ENCODE measurements around the gene TMOD1. TPM values are rescaled to one million over a fixed set of nuclear protein-coding genes. Genes with fewer than 3 reads are reported as not detected.

Gene TMOD1
- total RNA-seq, 5 donors from 2014 or later (not counting 1 experiment from before 2014, with no cell fraction given) = 0.70 to 1.9 (median 1.3) TPM

GRCh38 chr9:97536480-97536879 lies 35.0 kb downstream of the TMOD1 start:
- Histone ChIP-seq H3K27ac (ENCODE audit: low read length) (no peak overlapping the region), H3K36me3 (ENCODE audit: control insufficient read depth in 2 of 2, extremely low read depth in 1 of 2, insufficient read depth in 1 of 2, low read length in 1 of 2) (no peaks in the 10 kb centered on the region), H3K27me3 (replicated peaks in 1 of 2; ENCODE audit: control insufficient read depth in 2 of 2, extremely low read depth in 1 of 2, insufficient read depth in 2 of 2, low read length in 1 of 2) (peaks cover 2 to 5% of the 10 kb centered on the region in 2 experiments), H3K4me1 (ENCODE audit: control insufficient read depth in 1 of 2, extremely low read depth in 1 of 2, insufficient read depth in 2 of 2, low read length in 2 of 2) (no peaks in the 10 kb centered on the region), H3K4me3 (ENCODE audit: control insufficient read depth in 1 of 2, extremely low read depth in 1 of 2, low read length in 1 of 2) (no peak overlapping the region), H3K9me3 (no peaks in the 10 kb centered on the region)
- no peak overlapping the region for H3K4me3 Mint-ChIP-seq
- no peaks in the 10 kb centered on the region for H3K4me1 Mint-ChIP-seq
- ATAC-seq (replicated peaks in 1 of 4) (no peak), DNase-seq (no peak)
- H3K9me3 Mint-ChIP-seq = no peaks in the 10 kb centered on the region
- ChIA-PET CTCF (interaction anchor here in 1 of 2 donors (0.7 kb wide), 1 partner anchor 366 kb away, joined by 3 read pairs; no protein-coding TSS in a partner anchor), POLR2A (no interaction called here)
- 70% methylated on average over 2 of the region's 9 CpGs for WGBS (ENCODE audit: insufficient coverage)
- peaks cover 4 to 13% of the 10 kb centered on the region in 2 donors for H3K27me3 Mint-ChIP-seq
- no peak overlapping the region for H3K27ac Mint-ChIP-seq
- no peaks in the 10 kb centered on the region for H3K36me3 Mint-ChIP-seq

GRCh38 chr9:97543561-97543960 lies 42.1 kb downstream of the TMOD1 start:
- Mint-ChIP-seq H3K4me3 (no peak overlapping the region), H3K4me1 (no peaks in the 10 kb centered on the region), H3K27ac (no peak overlapping the region), H3K36me3 (no peaks in the 10 kb centered on the region), H3K27me3 (peaks cover 4 to 10% of the 10 kb centered on the region in 2 donors), H3K9me3 (no peaks in the 10 kb centered on the region)
- no peak for ATAC-seq (replicated peaks in 1 of 4)
- WGBS (ENCODE audit: insufficient coverage) = 80% methylated on average over 1 of the region's 1 CpG
- H3K9me3 ChIP-seq = no peaks in the 10 kb centered on the region
- H3K27ac ChIP-seq (ENCODE audit: low read length) = no peak overlapping the region
- H3K4me3 ChIP-seq (ENCODE audit: control insufficient read depth in 1 of 2, extremely low read depth in 1 of 2, low read length in 1 of 2) = no peak overlapping the region
- H3K4me1 ChIP-seq (ENCODE audit: control insufficient read depth in 1 of 2, extremely low read depth in 1 of 2, insufficient read depth in 2 of 2, low read length in 2 of 2) = no peaks in the 10 kb centered on the region
- H3K36me3 ChIP-seq (ENCODE audit: control insufficient read depth in 2 of 2, extremely low read depth in 1 of 2, insufficient read depth in 1 of 2, low read length in 1 of 2) = no peaks in the 10 kb centered on the region
- CTCF ChIA-PET = no interaction called here
- DNase-seq = no peak
- H3K27me3 ChIP-seq (replicated peaks in 1 of 2; ENCODE audit: control insufficient read depth in 2 of 2, extremely low read depth in 1 of 2, insufficient read depth in 2 of 2, low read length in 1 of 2) = peaks cover 2 to 4% of the 10 kb centered on the region in 2 experiments
- POLR2A ChIA-PET = no interaction called here

- no peaks in the 10 kb centered on the region for H3K9me3 ChIP-seq
- no peaks in the 10 kb centered on the region for H3K4me1 ChIP-seq (ENCODE audit: control insufficient read depth in 1 of 2, extremely low read depth in 1 of 2, insufficient read depth in 2 of 2, low read length in 2 of 2)
- ATAC-seq (replicated peaks in 1 of 4) (no peak), DNase-seq (no peak)
- Mint-ChIP-seq H3K4me3 (no peak overlapping the region), H3K4me1 (no peaks in the 10 kb centered on the region), H3K9me3 (no peaks in the 10 kb centered on the region), H3K27ac (no peak overlapping the region), H3K27me3 (peaks cover 8 to 18% of the 10 kb centered on the region in 2 donors), H3K36me3 (no peaks in the 10 kb centered on the region)
- no peak overlapping the region for H3K27ac ChIP-seq (ENCODE audit: low read length)
- POLR2A ChIA-PET = no interaction called here
- no peak overlapping the region for H3K4me3 ChIP-seq (ENCODE audit: control insufficient read depth in 1 of 2, extremely low read depth in 1 of 2, low read length in 1 of 2)
- 80% methylated on average over 7 of the region's 8 CpGs for WGBS (ENCODE audit: insufficient coverage)
- H3K27me3 ChIP-seq (replicated peaks in 1 of 2; ENCODE audit: control insufficient read depth in 2 of 2, extremely low read depth in 1 of 2, insufficient read depth in 2 of 2, low read length in 1 of 2) = peaks cover 0 to 3% of the 10 kb centered on the region in 2 experiments
- CTCF ChIA-PET = interaction anchor here in 1 of 2 donors (0.6 kb wide), 1 partner anchor 33 kb away, joined by 3 read pairs; no protein-coding TSS in a partner anchor
- H3K36me3 ChIP-seq (ENCODE audit: control insufficient read depth in 2 of 2, extremely low read depth in 1 of 2, insufficient read depth in 1 of 2, low read length in 1 of 2) = no peaks in the 10 kb centered on the region
Observed at GRCh38 chr9:97545486-97545885, 44.0 kb downstream of the TMOD1 start.

GRCh38 chr9:97547098-97547829 lies 45.8 kb downstream of the TMOD1 start:
- H3K36me3 Mint-ChIP-seq = no peaks in the 10 kb centered on the region
- POLR2A ChIA-PET = no interaction called here
- DNase-seq (no peak), ATAC-seq (replicated peaks in 1 of 4) (no peak)
- Histone ChIP-seq H3K4me3 (ENCODE audit: control insufficient read depth in 1 of 2, extremely low read depth in 1 of 2, low read length in 1 of 2) (no peak overlapping the region), H3K27me3 (replicated peaks in 1 of 2; ENCODE audit: control insufficient read depth in 2 of 2, extremely low read depth in 1 of 2, insufficient read depth in 2 of 2, low read length in 1 of 2) (peaks cover 0 to 3% of the 10 kb centered on the region in 2 experiments), H3K9me3 (no peaks in the 10 kb centered on the region), H3K27ac (ENCODE audit: low read length) (no peak overlapping the region), H3K4me1 (ENCODE audit: control insufficient read depth in 1 of 2, extremely low read depth in 1 of 2, insufficient read depth in 2 of 2, low read length in 2 of 2) (no peaks in the 10 kb centered on the region), H3K36me3 (ENCODE audit: control insufficient read depth in 2 of 2, extremely low read depth in 1 of 2, insufficient read depth in 1 of 2, low read length in 1 of 2) (no peaks in the 10 kb centered on the region)
- CTCF ChIA-PET = no interaction called here
- H3K4me1 Mint-ChIP-seq = no peaks in the 10 kb centered on the region
- no peak overlapping the region for H3K27ac Mint-ChIP-seq
- H3K27me3 Mint-ChIP-seq = peaks cover 12 to 19% of the 10 kb centered on the region in 2 donors
- no peaks in the 10 kb centered on the region for H3K9me3 Mint-ChIP-seq
- no peak overlapping the region for H3K4me3 Mint-ChIP-seq
- 63% methylated on average over 1 of the region's 3 CpGs for WGBS (ENCODE audit: insufficient coverage)

GRCh38 chr9:97548379-97548778 lies 46.9 kb downstream of the TMOD1 start:
- Mint-ChIP-seq H3K4me1 (no peaks in the 10 kb centered on the region), H3K9me3 (no peaks in the 10 kb centered on the region), H3K36me3 (no peaks in the 10 kb centered on the region), H3K4me3 (no peak overlapping the region), H3K27ac (no peak overlapping the region), H3K27me3 (peaks cover 19 to 25% of the 10 kb centered on the region in 2 donors)
- Histone ChIP-seq H3K27me3 (replicated peaks in 1 of 2; ENCODE audit: control insufficient read depth in 2 of 2, extremely low read depth in 1 of 2, insufficient read depth in 2 of 2, low read length in 1 of 2) (peaks cover 0 to 7% of the 10 kb centered on the region in 2 experiments), H3K27ac (ENCODE audit: low read length) (no peak overlapping the region), H3K4me1 (ENCODE audit: control insufficient read depth in 1 of 2, extremely low read depth in 1 of 2, insufficient read depth in 2 of 2, low read length in 2 of 2) (no peaks in the 10 kb centered on the region), H3K4me3 (ENCODE audit: control insufficient read depth in 1 of 2, extremely low read depth in 1 of 2, low read length in 1 of 2) (no peak overlapping the region), H3K9me3 (no peaks in the 10 kb centered on the region), H3K36me3 (ENCODE audit: control insufficient read depth in 2 of 2, extremely low read depth in 1 of 2, insufficient read depth in 1 of 2, low read length in 1 of 2) (no peaks in the 10 kb centered on the region)
- no CpG with 5 or more reads among the region's 5 CpGs for WGBS (ENCODE audit: insufficient coverage)
- no peak for DNase-seq
- no peak for ATAC-seq (replicated peaks in 1 of 4)
- CTCF ChIA-PET = no interaction called here
- POLR2A ChIA-PET = no interaction called here

GRCh38 chr9:97548819-97549540 lies 47.5 kb downstream of the TMOD1 start:
- no peaks in the 10 kb centered on the region for H3K4me1 Mint-ChIP-seq
- ATAC-seq (replicated peaks in 1 of 4) (no peak), DNase-seq (no peak)
- peaks cover 22 to 28% of the 10 kb centered on the region in 2 donors for H3K27me3 Mint-ChIP-seq
- no peak overlapping the region for H3K4me3 ChIP-seq (ENCODE audit: control insufficient read depth in 1 of 2, extremely low read depth in 1 of 2, low read length in 1 of 2)
- no peaks in the 10 kb centered on the region for H3K4me1 ChIP-seq (ENCODE audit: control insufficient read depth in 1 of 2, extremely low read depth in 1 of 2, insufficient read depth in 2 of 2, low read length in 2 of 2)
- H3K27me3 ChIP-seq (replicated peaks in 1 of 2; ENCODE audit: control insufficient read depth in 2 of 2, extremely low read depth in 1 of 2, insufficient read depth in 2 of 2, low read length in 1 of 2) = peaks cover 0 to 12% of the 10 kb centered on the region in 2 experiments
- no peaks in the 10 kb centered on the region for H3K36me3 ChIP-seq (ENCODE audit: control insufficient read depth in 2 of 2, extremely low read depth in 1 of 2, insufficient read depth in 1 of 2, low read length in 1 of 2)
- H3K9me3 ChIP-seq = no peaks in the 10 kb centered on the region
- no peak overlapping the region for H3K27ac Mint-ChIP-seq
- ChIA-PET POLR2A (interaction anchor here in 1 of 2 donors (0.5 kb wide), 1 partner anchor 11 kb away, joined by 4 read pairs; no protein-coding TSS in a partner anchor), CTCF (interaction anchor here in 1 of 2 donors (0.6 kb wide), 1 partner anchor 49 kb away, joined by 5 read pairs; no protein-coding TSS in a partner anchor)
- H3K4me3 Mint-ChIP-seq = no peak overlapping the region
- no peaks in the 10 kb centered on the region for H3K9me3 Mint-ChIP-seq
- no peaks in the 10 kb centered on the region for H3K36me3 Mint-ChIP-seq
- no peak overlapping the region for H3K27ac ChIP-seq (ENCODE audit: low read length)
- WGBS (ENCODE audit: insufficient coverage) = 100% methylated on average over 1 of the region's 3 CpGs
